HG03558 (cell line): ENCODE measurements around the gene ATP6V1C2.
"Not testable (repeated sequence)": the region's sequence is repeated elsewhere in the genome, so short reads cannot be mapped to it uniquely, and the experiment has no call there.

Experiments
- ATAC-seq: cut with Tn5 transposase; IDR thresholded peaks from one replicate; pipeline ENCODE4 v1.9.1; 2021; ENCODE audit warnings: moderate number of reproducible peaks; ENCODE audit not compliant: unreplicated experiment; ENCODE audit errors: extremely low read depth

ATP6V1C2 gene

GRCh38 chr2:10765461-10765860, 44.0 kb downstream of the ATP6V1C2 start:
- ATAC-seq, result no peak

DNA sequence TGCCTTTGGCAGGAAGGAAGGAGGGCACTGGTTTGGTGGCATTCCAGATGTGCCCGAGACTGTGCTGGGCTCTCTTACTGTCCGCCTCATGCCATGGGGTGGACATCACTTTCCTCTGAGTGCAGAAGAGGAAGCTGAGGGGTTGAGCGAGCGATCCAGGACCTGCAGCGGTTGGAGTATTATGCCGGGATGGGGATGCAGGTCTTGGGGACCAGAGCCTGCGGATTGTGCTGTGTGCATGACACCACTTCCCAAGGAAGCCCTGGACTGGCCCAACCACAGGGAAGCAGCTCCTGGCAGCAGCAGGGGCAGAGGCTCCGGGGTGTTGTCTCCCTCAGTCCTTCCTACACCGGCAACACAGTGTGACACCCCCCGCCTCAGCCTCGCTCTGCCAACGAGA, 44.5 kb downstream of the ATP6V1C2 start:
- no peak for ATAC-seq

DNA sequence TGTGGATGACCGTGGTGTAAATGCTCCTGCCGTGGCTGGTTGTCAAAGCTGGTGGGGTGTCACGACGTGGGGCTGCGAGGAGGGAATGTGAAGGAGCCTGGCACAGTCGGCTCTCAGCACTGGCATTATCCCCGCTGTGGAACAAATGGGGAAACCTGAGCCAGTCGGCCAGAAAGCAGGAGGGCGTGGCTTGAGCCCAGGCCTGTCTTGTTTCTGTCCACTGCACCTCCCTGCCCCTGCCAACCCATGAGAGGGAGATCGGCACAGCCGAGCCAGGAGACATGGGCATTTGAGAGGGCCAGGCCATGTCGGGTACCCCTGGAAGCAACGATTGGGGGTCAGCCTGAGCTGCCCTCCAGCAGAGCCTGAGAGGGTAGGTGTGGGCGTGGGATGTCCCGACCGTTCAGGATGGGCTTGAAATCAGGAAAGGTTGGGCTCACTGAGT, 46.7 kb downstream of the ATP6V1C2 start:
- ATAC-seq, result no peak

DNA sequence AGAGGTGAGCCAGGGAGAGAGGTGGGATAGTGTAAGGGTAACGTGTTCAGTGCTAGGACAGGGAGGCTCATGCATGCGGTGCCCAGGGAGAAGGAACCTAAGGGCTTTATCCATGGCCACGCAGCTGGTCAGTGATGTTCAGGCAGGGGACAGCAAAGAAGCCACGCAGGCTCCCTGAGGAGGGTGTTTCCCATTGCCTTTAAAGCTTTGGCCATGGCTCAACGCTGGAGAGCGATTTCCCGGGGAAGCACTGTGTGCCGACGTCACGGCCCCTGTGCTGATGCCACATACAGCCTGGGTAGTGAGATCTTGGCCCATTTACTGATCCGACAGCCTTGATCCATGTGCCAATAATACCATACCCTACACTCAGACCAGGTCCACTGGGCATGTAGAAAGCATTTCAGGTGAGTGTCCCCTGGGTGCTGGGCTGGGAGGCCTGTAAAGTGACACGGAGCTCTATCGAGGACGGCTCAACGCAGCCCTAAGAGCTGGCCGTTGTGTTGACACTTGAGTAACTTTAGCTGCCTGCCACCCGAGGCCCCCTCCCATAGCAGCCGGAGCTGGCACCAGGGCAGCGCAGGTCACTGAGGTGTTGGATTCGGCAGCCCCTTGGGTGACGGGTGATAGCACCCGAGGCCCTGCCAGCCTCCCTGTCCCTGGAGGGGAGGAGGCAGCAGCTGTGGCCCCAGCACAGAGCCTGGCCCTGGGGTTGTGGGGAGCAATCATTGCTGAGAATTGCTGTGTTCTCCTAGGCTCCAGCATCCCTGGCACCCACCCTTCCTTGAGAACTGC, 49.7 kb downstream of the ATP6V1C2 start:
- ATAC-seq, result no peak

DNA sequence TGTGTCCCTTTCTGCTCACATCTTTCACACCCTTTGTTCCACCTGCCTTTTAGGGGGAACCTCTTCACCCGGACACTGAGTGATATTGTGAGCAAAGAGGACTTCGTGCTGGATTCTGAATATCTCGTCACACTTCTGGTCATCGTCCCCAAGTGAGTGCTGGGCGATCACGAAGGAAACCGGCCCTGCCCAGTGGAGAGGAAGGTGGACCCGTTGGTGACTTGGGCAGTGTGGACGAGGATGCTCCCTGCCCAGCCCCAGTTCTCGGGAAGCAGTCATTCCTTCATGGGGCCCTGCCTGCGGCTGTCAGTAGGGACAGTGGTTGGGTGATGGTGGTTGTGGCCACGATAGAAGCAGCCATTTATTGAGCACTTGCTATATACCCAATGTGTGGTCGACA, 50.4 kb downstream of the ATP6V1C2 start:
- no peak for ATAC-seq

DNA sequence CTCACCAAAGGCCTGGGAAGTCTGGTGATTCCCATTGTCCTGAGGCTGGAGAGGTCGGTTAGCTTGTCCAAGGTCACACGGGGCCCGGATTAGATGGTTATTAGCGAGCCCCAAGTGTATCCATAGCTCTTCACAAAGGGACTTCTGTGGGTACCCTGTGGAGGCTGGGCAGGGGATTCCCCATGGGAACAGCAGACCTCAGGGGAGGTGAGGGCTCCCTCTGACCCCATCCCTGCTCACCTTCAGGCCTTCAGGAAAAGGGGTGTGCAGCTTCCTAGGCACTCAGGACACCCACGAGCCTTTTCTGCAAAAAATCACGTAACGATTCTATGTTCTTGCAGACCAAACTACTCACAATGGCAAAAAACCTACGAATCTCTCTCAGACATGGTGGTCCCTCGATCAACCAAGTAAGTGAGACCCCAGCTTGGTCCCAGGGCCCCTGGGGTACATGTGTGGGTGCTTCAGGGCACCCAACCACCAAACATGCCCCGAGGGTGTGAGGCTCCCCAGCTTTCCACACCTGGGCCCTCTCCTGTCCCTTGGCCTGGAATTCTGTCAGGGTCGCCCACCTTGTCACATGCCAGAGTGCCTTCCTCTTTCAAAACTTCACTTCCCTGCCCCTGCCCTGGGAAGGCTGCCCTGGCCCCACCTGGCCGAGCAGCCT, 50.9 kb downstream of the ATP6V1C2 start:
- ATAC-seq, result no peak

DNA sequence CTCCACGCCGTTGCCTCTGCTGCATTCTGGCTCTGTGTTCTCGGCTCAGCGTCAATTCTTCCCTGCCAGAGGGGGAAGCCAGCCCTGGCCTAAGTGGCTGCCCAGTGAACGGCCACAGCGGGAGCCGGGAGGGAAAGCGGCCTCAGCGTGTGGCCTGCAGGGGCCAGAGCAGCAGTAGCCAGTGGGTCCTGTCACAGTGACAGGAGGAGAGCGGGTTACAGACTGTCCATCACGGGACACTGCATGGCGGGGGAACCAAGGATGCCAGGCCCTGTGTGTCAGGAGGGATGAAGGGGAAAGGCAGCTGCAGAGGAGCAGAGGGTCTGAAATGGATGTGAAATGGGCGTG, 51.4 kb downstream of the ATP6V1C2 start:
- no peak for ATAC-seq

DNA sequence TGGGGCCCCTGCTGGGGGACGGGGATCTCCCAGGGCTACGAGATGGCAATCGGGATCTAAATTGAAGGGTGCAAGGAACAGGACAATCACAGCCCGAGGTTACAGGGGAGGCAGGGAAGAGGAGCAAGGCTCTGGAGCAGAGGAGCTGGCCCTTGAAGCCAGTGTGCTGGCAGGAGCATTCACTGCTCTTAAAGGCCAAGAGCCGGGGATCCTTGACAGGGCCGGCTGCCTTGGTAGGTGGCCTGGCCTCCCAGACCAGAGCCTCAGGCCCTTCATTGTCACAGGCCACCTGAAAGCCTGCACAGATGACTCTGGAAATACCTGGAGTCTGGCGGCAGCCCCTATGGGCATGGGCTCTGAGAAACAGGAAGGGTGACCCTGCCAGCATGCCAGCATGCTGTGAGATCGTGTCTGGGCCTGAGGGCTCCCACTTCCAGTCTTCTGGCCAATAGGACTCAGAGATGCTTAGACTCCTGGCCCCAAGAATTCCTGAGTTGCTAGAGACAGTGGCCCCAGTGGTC, 52.5 kb downstream of the ATP6V1C2 start:
- no peak for ATAC-seq

DNA sequence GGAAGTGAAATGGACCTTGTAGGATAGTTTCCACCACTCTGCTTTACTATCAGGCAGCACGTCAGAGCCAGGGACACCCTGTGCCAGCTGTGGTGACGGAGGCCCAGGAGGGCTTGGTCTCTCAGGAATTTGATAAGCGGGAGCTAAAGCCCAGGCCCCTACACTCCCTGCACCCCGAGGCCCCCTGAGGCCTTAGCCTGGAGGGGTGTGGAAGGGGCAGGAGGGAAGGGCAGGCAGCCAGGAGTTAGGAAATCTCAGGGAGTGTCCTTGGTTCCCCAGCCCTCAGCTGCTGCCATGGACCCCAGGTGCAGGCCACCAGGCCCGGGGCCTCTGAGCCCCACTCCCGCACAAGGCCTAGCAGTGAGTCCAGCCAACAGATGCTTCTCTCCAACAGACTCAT, 53.0 kb downstream of the ATP6V1C2 start:
- ATAC-seq, result no peak

GRCh38 chr2:10775021-10775780, 53.8 kb downstream of the ATP6V1C2 start:
- no peak for ATAC-seq

DNA sequence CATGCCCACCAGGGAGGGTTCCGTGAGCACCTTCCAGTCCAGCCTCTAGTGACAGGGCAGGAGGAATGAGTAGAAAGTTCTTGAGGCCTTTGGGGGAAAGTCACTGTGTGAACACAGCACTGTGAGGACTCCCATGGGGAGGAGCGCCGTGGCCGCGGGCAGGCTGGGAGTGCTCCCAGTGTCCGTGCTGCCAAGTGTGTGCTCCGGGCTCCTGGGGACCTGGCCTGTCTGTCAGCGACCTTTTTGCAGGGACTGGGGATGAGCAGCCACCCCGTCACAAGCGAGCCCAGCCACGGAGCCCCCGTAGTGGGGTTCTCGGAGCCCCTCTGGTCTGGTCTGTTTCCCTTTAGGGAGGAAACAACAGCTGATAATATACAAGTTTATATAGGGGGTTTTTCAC, 54.4 kb downstream of the ATP6V1C2 start:
- no peak for ATAC-seq

GRCh38 chr2:10776231-10776977, 55.0 kb downstream of the ATP6V1C2 start:
- ATAC-seq, result no peak

GRCh38 chr2:10777111-10777841, 55.8 kb downstream of the ATP6V1C2 start:
- no peak for ATAC-seq

- ATAC-seq, result no peak
These were observed 56.7 kb downstream of the ATP6V1C2 start for GRCh38 chr2:10777842-10778723.

- ATAC-seq, result no peak
These were observed 57.3 kb downstream of the ATP6V1C2 start for GRCh38 chr2:10778724-10779115.

DNA sequence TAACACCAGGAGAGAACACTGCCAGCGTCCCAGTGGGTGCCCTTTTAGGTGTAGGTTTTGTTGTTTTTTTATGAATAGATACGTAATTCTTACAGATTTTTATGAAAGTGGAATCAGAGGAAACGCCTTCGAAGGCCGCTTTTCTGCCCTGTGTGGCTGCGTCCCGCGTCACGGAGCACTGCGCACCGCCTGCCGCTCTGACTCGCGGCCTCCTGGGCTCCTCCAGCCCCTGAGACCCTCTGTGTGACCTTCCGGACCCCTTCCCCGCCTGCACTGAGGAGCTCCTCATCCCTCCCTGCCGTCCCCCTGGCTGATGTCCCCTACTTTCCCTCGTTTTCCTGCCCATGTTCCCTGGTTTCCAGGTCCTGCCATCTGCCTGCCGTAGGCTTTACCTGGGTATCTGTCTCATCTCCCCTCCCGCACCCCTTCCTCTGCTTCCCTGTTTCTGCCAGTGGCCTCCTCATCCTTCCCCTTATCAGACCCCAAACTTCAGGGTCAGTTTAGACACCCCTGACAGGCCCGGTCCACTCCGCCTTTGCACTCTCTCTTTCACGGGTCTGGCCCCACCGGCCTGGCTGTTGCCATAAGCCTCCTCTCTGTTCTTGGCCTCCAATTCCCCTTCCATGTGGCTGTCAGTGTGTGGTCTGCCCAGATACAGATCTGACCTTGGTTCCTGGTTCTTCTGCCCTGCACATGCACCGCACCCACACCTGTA, 58.5 kb downstream of the ATP6V1C2 start:
- no peak for ATAC-seq

- no peak for ATAC-seq
These were observed 59.0 kb downstream of the ATP6V1C2 start for GRCh38 chr2:10780491-10780820.

DNA sequence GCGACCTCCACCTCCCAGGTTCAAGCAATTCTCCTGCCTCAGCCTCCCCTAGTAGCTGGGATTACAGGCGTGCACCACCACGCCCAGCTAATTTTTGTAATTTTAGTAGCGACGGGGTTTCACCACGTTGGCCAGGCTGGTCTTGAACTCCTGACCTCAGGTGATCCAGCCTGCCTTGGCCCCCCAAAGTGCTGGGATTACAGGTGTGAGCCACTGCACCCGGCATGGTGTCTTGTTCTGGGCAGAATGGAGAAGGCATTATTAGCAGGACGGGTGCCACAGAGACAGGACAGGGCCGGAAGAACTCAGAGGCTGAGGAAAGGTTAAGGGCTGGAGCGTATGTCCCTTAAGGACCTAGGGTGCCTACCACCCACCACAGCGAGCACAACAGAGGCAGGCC, 59.4 kb downstream of the ATP6V1C2 start:
- ATAC-seq, result not testable (repeated sequence)
